H1 (cell line): ENCODE results near the gene LHFPL6. TPM values are rescaled to one million over a fixed set of nuclear protein-coding genes. Genes with fewer than 3 reads are reported as not detected.

Experiments
- GABPA ChIP-seq: IDR thresholded peaks from 2 replicates; pipeline ENCODE4 v1.6.1; 2011; ENCODE audit warnings: mild to moderate bottlenecking, low read length, moderate library complexity, borderline replicate concordance; ENCODE audit not compliant: insufficient read depth
- HDAC2 ChIP-seq, 2 experiments: fragments of 300-600 bp in 1 of 2; sonication (generic) in 1 of 2; IDR thresholded peaks; 2 replicates each; pipeline ENCODE4 v1.6.1; 2011 to 2012; ENCODE audit warnings: low read depth in 2 of 2, low read length in 2 of 2, mild to moderate bottlenecking in 2 of 2, moderate library complexity in 2 of 2, borderline replicate concordance in 1 of 2, inconsistent platforms in 1 of 2
- polyA plus RNA-seq, 7 experiments: library from polyadenylated mRNA; depleted of rRNA in 3 of 7; stranded (reverse) in 5 of 7; unstranded in 2 of 7; fragments of >200 nt in 5 of 7; fragments of 200-250 nt in 2 of 7; gene quantifications; 1 replicate in 5 of 7; 2 replicates in 1 of 7; 4 replicates in 1 of 7; pipeline versions ENCODE4 v1.2.1 to v1.2.3, GENCODE V29; 2011 to 2013; ENCODE audit warnings: missing spikeins in 2 of 7, mixed read lengths in 2 of 7
- total RNA-seq: library from RNA; stranded (reverse); fragmentation: NEBNext Ultra II Directional; extraction: Animal tissue kit (Norgen Biotek cat#: 25700); gene quantifications from 2 replicates; pipeline ENCODE4 v1.2.1, GENCODE V29; 2021

LHFPL6 gene
- total and polyA plus RNA-seq, 2 of the 8 experiments (the other 6 are each of a cell fraction or from before 2014, with no cell fraction given): 7.6 to 17.0 TPM

- TF ChIP-seq GABPA (no peak), HDAC2 (IDR thresholded peaks at IDR 0.05; ENCODE audit: borderline replicate concordance in 1 of 2, low read depth in 2 of 2, low read length in 2 of 2) (no peak)
These were observed 281.4 kb downstream of the LHFPL6 start (continued) for GRCh38 chr13:39321574-39321973.
